HEK293 (cell line): ENCODE data around the gene JMJD6.

Experiments
- BCL11B ChIP-seq: fragments of 450-650 bp; formaldehyde crosslinking; IDR thresholded peaks from 2 replicates; pipeline ENCODE4 v1.5.1; 2016; ENCODE audit warnings: low read depth, missing biosample characterization, missing genetic modification characterization
- HOXD13 ChIP-seq: sonication (generic); formaldehyde crosslinking; IDR thresholded peaks from 2 replicates; pipeline ENCODE4 v1.8.0; 2022; ENCODE audit warnings: missing genetic modification reagents, borderline replicate concordance
- KLF10 ChIP-seq: fragments of 450-650 bp; IDR thresholded peaks from 2 replicates; pipeline ENCODE4 v1.5.1; 2018; ENCODE audit warnings: missing biosample characterization, mild to moderate bottlenecking, missing genetic modification characterization
- PATZ1 ChIP-seq: fragments of 450-650 bp; formaldehyde crosslinking; IDR thresholded peaks from 2 replicates; pipeline ENCODE4 v1.5.1; 2016; ENCODE audit warnings: missing biosample characterization, missing genetic modification characterization
- REST ChIP-seq: fragments of 450-650 bp; formaldehyde crosslinking; IDR thresholded peaks from 2 replicates; pipeline ENCODE4 v1.5.1; 2016; ENCODE audit warnings: missing biosample characterization, missing genetic modification characterization
- TSHZ1 ChIP-seq: fragments of 450-650 bp; formaldehyde crosslinking; IDR thresholded peaks from 2 replicates; pipeline ENCODE4 v1.5.1; 2016; ENCODE audit warnings: missing biosample characterization, missing genetic modification characterization, borderline replicate concordance
- ZBTB1 ChIP-seq: fragments of 450-650 bp; formaldehyde crosslinking; IDR thresholded peaks from 2 replicates; pipeline ENCODE4 v1.5.1; 2016; ENCODE audit warnings: missing biosample characterization, missing genetic modification characterization
- ZNF148 ChIP-seq: fragments of 450-650 bp; formaldehyde crosslinking; IDR thresholded peaks from 2 replicates; pipeline ENCODE4 v1.5.0; 2017; ENCODE audit warnings: missing biosample characterization, missing genetic modification characterization, borderline replicate concordance
- ZNF184 ChIP-seq: fragments of 450-650 bp; IDR thresholded peaks from 2 replicates; pipeline ENCODE4 v1.5.1; 2018; ENCODE audit warnings: missing biosample characterization, mild to moderate bottlenecking, missing genetic modification characterization
- ZNF211 ChIP-seq: fragments of 450-650 bp; formaldehyde crosslinking; IDR thresholded peaks from 2 replicates; pipeline ENCODE4 v1.5.1; 2016; ENCODE audit warnings: low read depth, missing biosample characterization, missing genetic modification characterization
- ZNF223 ChIP-seq: fragments of 450-650 bp; formaldehyde crosslinking; IDR thresholded peaks from 2 replicates; pipeline ENCODE4 v1.5.1; 2016; ENCODE audit warnings: missing biosample characterization, missing genetic modification characterization
- ZNF239 ChIP-seq: fragments of 450-650 bp; formaldehyde crosslinking; IDR thresholded peaks from 2 replicates; pipeline ENCODE4 v1.5.1; 2016; ENCODE audit warnings: missing biosample characterization, missing genetic modification characterization
- ZNF404 ChIP-seq: fragments of 450-650 bp; formaldehyde crosslinking; IDR thresholded peaks from 2 replicates; pipeline ENCODE4 v1.5.1; 2017; ENCODE audit warnings: missing biosample characterization, missing genetic modification characterization
- ZNF473 ChIP-seq: fragments of 450-650 bp; formaldehyde crosslinking; IDR thresholded peaks from 2 replicates; pipeline ENCODE4 v1.5.1; 2017; ENCODE audit warnings: missing biosample characterization, missing genetic modification characterization
- ZNF510 ChIP-seq: fragments of 450-650 bp; formaldehyde crosslinking; IDR thresholded peaks from 2 replicates; pipeline ENCODE4 v1.5.1; 2018; ENCODE audit warnings: mild to moderate bottlenecking, missing genetic modification characterization, missing biosample characterization; ENCODE audit not compliant: insufficient replicate concordance
- ZNF521 ChIP-seq: fragments of 450-650 bp; formaldehyde crosslinking; IDR thresholded peaks from 2 replicates; pipeline ENCODE4 v1.5.1; 2017; ENCODE audit warnings: missing biosample characterization, mild to moderate bottlenecking, missing genetic modification characterization
- ZNF530 ChIP-seq: fragments of 450-650 bp; formaldehyde crosslinking; IDR thresholded peaks from 2 replicates; pipeline ENCODE4 v1.5.1; 2016; ENCODE audit warnings: low read depth, missing biosample characterization, missing genetic modification characterization
- ZNF544 ChIP-seq: fragments of 450-650 bp; formaldehyde crosslinking; IDR thresholded peaks from 2 replicates; pipeline ENCODE4 v1.5.0; 2017; ENCODE audit warnings: missing biosample characterization, missing genetic modification characterization
- ZNF571 ChIP-seq: fragments of 450-650 bp; formaldehyde crosslinking; IDR thresholded peaks from 2 replicates; pipeline ENCODE4 v1.5.0; 2017; ENCODE audit warnings: missing biosample characterization, missing genetic modification characterization
- ZNF596 ChIP-seq: fragments of 450-650 bp; IDR thresholded peaks from 2 replicates; pipeline ENCODE4 v1.5.0; 2018; ENCODE audit warnings: missing biosample characterization, mild to moderate bottlenecking, missing genetic modification characterization, moderate library complexity
- ZNF629 ChIP-seq: fragments of 450-650 bp; formaldehyde crosslinking; IDR thresholded peaks from 2 replicates; pipeline ENCODE4 v1.5.1; 2017; ENCODE audit warnings: missing biosample characterization, missing genetic modification characterization
- ZNF645 ChIP-seq: fragments of 450-650 bp; formaldehyde crosslinking; IDR thresholded peaks from 2 replicates; pipeline ENCODE4; 2016; ENCODE audit warnings: missing biosample characterization, missing genetic modification characterization
- ZNF658 ChIP-seq: fragments of 450-650 bp; formaldehyde crosslinking; IDR thresholded peaks from 2 replicates; pipeline ENCODE4; 2016; ENCODE audit warnings: missing biosample characterization, missing genetic modification characterization
- ZNF664 ChIP-seq: fragments of 450-650 bp; formaldehyde crosslinking; IDR thresholded peaks from 2 replicates; pipeline ENCODE4 v1.5.1; 2016; ENCODE audit warnings: missing biosample characterization, missing genetic modification characterization
- ZNF701 ChIP-seq: fragments of 450-650 bp; formaldehyde crosslinking; IDR thresholded peaks from 2 replicates; pipeline ENCODE4 v1.5.1; 2016; ENCODE audit warnings: missing biosample characterization, missing genetic modification characterization
- ZNF707 ChIP-seq: fragments of 450-650 bp; formaldehyde crosslinking; IDR thresholded peaks from 2 replicates; pipeline ENCODE4 v1.5.1; 2016; ENCODE audit warnings: missing biosample characterization, missing genetic modification characterization
- ZNF792 ChIP-seq: fragments of 450-650 bp; formaldehyde crosslinking; IDR thresholded peaks from 2 replicates; pipeline ENCODE4 v1.5.1; 2016; ENCODE audit warnings: missing biosample characterization, missing genetic modification characterization
- ZNF843 ChIP-seq: fragments of 450-650 bp; formaldehyde crosslinking; IDR thresholded peaks from 2 replicates; pipeline ENCODE4 v1.5.1; 2016; ENCODE audit warnings: missing biosample characterization, missing genetic modification characterization

The JMJD6 gene

GRCh38 chr17:76671912-76672262 is 54.5 kb downstream of the JMJD6 start (continued):
- peak; percentile 71; the same call in 1 of the 2 replicates for TF ChIP-seq ZNF664 (tag by site-specific recombination)
- no peak for TF ChIP-seq ZNF510 (tag by site-specific recombination)
- no peak for TF ChIP-seq ZNF792
- TF ChIP-seq ZNF148 (tag by site-specific recombination), result no peak
- no peak for TF ChIP-seq ZNF239 (tag by site-specific recombination)
- TF ChIP-seq ZNF707, result no peak
- no peak for TF ChIP-seq ZNF223 (tag by site-specific recombination)
- no peak for TF ChIP-seq ZNF544 (tag by site-specific recombination)
- TF ChIP-seq BCL11B (tag by site-specific recombination), result no peak
- TF ChIP-seq TSHZ1 (tag by site-specific recombination), result no peak
- no peak for TF ChIP-seq ZBTB1 (tag by site-specific recombination)
- no peak for TF ChIP-seq ZNF530
- TF ChIP-seq ZNF184 (tag by site-specific recombination), result peak; percentile 77
- TF ChIP-seq ZNF473 (tag by site-specific recombination), result no peak
- no peak for TF ChIP-seq ZNF629 (tag by site-specific recombination)
- no peak for TF ChIP-seq REST
- no peak for TF ChIP-seq ZNF701
- no peak for TF ChIP-seq ZNF521 (tag by site-specific recombination)
- no peak for TF ChIP-seq ZNF571
- no peak for TF ChIP-seq ZNF658
- no peak for TF ChIP-seq ZNF596 (tag by site-specific recombination)
- no peak for TF ChIP-seq ZNF843 (tag by site-specific recombination)
- TF ChIP-seq KLF10 (tag by site-specific recombination), result peak; percentile 70; the same call in 1 of the 2 replicates
- no peak for TF ChIP-seq ZNF404 (tag by site-specific recombination)
- no peak for TF ChIP-seq PATZ1 (tag by site-specific recombination)
- no peak for TF ChIP-seq ZNF645 (tag by site-specific recombination)
- TF ChIP-seq HOXD13 (CRISPR knock-in tag), result no peak
- no peak for TF ChIP-seq ZNF211
